IPS-18c (cell line): ENCODE data around the gene BCKDHB.
"Not testable (repeated sequence)": the region's sequence is repeated elsewhere in the genome, so short reads cannot be mapped to it uniquely, and the experiment has no call there.

Experiments used
- H3K4me3 ChIP-seq: 2 replicates; pipeline ENCODE4 v1.7.0; 2013; ENCODE audit warnings: low read depth, mild to moderate bottlenecking, low read length, moderate library complexity; ENCODE audit not compliant: insufficient read depth
- H3K9me3 ChIP-seq: one replicate; pipeline ENCODE4 v1.6.1; 2013; ENCODE audit warnings: mild to moderate bottlenecking, low read length, moderate library complexity; ENCODE audit not compliant: control insufficient read depth, insufficient read depth

BCKDHB gene

DNA sequence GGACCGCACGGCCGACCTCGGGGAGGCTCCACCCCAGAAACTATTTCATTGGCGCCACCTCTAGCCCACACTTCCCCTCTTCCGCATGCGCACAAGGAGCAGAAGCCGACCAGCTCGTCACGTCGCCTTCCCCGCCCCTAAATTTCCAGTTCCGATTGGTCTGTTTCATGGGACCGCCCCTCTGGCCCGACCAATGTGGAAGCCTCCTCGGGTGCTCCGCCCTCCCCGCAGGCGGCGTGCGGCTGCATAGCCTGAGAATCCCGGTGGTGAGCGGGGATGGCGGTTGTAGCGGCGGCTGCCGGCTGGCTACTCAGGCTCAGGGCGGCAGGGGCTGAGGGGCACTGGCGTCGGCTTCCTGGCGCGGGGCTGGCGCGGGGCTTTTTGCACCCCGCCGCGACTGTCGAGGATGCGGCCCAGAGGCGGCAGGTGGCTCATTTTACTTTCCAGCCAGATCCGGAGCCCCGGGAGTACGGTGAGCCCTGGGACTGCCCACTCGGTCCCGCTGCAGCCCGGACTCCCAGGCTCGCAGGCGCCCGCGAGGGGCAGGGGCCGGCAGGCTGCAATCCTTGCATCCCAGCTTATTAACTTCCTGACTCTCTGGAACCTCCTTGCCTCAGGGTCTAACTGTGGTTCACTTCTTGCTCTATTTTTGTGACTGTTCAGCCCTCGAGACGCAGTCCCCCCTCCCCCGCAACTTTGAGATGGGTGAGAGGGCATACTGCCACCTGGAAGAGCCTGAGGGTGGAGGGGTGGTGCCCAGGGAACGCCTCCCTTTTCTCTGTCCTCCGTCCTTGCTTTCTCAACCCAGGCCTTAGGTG is at the start of gene BCKDHB:
Gene BCKDHB (plus strand): TSS at position 254 of the 818 bp plus-strand sequence. CDS start 23 bp downstream, at position 277.
- Histone ChIP-seq H3K9me3 (peaks cover 4% of the 10 kb centered on the region), H3K4me3 (peak within 1 kb of the TSS; percentile 80)

DNA sequence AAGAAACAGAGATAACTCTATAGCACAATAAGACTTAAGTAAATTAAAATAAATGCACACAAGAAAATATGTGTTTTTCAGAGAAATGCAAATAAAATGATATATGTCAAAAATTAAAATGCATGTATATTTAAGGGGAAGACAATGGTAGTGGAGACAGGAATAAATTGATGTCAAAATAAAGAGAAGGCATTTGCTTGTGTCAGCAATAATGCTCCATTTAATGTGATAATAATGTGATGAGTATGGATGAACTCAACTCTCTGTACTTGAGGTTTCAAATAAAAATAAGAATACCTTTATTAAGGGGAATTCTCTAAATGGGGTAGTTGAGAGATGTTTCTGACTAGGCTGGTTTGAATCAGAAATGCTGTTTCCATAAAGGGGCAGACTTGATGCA is 45.7 kb upstream of the BCKDHB start:
- H3K9me3 ChIP-seq, result no peaks in the 10 kb centered on the region
- no peak overlapping the region for H3K4me3 ChIP-seq

DNA sequence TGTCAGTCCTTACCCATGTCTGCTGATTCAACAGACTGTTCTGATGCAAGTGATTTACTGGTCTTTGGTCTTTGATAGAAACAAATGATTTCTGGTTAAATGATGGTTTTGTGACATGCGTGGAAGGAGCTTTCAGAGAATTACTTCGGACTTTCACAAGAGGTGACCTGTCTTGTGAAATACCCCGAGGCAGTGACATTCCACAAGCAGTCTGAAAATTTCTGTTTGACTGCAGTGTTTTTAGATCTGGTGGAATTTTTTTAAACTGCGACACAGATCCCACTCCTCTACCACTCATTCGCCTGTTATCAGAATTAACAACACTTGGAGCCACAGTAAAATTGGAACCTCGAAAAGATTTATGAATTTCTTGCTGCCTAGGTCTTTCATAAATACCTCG is 38.3 kb upstream of the BCKDHB start:
- H3K9me3 ChIP-seq, H3K4me3 ChIP-seq: not testable (repeated sequence)

DNA sequence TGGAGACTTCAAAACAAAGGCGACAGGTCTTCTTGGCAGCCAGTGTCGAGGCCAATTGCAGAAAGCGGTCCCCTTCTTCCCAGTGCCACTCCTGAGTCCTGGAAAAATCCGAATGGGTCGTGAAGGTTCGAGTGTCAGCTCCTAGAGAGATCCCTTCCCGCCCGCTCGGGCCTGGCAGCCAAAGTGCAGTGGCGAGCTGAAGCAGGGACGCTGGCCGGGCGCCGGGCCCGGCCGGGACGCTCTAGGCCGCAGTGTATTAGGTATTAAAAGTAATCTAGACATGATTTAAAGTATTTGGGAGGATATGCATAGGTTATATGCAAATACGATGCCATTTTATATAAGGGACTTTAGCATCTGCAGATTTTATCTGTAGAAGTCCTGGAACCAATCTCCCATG is 36.0 kb upstream of the BCKDHB start:
- not testable (repeated sequence) for H3K9me3 ChIP-seq, H3K4me3 ChIP-seq

DNA sequence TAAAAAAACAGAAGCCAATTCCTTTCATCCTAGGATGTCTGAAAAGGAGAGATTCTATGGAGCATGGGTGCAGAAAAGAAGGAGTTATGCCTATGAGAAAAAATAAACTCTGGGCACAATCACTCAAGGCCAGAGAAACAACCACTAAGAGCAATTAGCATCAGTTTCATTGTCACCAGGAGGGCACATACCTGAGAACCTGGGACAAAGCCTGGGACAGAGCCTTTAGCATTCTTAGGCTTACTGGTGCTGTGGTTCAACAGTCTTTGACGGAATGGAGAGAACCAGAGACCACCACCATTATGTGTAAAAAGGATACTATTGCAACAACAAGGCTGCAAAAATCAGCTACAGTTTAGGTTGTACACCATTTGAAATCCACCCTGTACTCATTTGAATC is 29.4 kb upstream of the BCKDHB start:
- Histone ChIP-seq H3K9me3 (peaks cover 2% of the 10 kb centered on the region), H3K4me3 (no peak overlapping the region)

DNA sequence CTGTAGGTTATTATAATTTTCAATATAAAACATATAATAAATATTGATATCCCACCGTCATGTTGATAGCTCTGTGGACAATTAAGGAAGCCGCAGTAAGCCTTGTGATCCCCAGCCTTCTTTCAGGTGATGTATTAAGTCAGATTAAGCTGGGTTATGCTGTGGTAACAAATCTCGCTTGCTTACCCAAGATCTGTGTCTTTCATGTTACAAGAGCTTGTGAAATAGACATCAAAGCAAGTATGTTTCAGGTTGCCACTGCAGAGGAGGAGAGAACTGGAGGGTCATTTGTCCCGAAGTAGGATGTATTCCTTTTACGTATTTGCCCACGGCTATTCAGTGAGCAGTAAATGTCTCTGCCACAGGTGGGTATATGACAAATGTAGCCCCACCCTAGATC is 17.8 kb upstream of the BCKDHB start:
- Histone ChIP-seq H3K9me3 (no peaks in the 10 kb centered on the region), H3K4me3 (no peak overlapping the region)

DNA sequence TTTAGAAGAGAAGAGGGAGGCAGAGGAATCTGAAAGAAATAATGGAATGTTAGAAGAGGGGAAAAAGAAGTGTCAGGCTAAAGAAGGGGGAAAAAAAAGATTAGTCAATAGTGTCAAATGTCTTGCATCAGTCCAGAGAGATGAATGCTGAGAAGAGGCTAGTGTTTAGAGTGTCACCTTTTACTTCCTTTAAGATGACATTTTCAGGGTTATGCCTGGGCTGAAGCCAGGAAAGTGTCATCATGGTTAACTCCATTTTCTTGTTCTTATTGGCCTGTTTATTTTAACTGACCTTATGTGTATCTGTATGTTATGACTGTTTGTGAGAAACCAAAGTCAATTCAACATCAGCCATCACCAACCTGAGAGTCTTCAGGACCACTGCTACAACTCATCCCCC is 15.0 kb upstream of the BCKDHB start:
- no peaks in the 10 kb centered on the region for H3K9me3 ChIP-seq
- no peak overlapping the region for H3K4me3 ChIP-seq

DNA sequence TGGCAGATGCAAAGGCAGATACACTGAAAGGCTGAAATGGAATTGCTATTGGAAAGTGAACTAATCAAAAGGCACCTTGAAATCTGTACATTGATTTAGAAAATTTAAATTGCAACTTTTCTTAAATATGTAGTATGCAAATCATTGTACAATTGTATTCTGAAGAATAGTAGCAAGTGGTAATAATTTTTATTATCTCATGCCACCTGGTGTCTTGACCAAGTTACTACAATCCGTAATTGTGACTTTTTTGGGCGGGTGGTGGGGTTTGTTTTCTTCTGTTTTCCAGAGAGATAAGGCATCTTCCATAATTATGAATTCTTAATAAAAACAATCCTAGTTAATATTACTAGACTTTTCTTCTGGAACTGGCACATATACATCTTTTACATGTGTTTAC is 12.5 kb upstream of the BCKDHB start:
- Histone ChIP-seq H3K9me3 (no peaks in the 10 kb centered on the region), H3K4me3 (no peak overlapping the region)

DNA sequence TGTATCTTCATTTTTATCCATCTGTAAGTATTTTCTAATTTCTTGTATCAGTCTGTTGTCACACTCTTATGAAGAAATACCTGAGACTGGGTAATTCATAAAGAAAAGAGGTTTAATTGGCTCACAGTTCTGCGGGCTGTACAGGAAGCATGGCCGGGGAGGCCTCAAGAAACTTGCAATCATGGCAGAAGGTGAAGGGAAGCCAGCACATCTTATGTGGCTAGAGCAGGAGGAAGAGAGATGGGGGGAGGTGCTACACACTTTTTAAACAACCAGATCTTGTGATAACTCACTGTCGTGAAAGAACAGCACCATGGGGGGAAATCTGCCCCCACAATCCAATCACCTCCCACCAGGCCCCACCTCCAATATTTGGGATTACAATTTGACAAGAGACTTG is 10.9 kb upstream of the BCKDHB start:
- no peak overlapping the region for H3K4me3 ChIP-seq
- no peaks in the 10 kb centered on the region for H3K9me3 ChIP-seq

DNA sequence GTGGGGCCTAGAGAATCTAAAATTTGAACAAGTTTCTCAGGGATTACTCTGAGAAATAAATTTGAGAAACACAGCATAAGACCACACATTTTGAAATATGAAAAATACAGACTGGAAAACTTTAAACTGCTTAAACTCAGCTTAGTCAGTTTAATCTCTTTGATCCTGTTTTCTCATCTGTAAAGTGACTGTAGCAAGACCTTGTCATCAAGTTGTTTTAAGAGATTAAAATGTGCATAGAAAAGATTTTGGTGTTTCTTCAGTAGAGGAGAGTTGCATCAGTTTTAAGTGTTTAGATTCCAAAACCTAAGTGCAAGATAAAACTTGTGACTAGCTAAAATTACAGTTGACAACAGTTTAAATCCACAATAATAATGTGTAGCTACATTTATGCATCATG is 8.1 kb upstream of the BCKDHB start:
- Histone ChIP-seq H3K9me3 (no peaks in the 10 kb centered on the region), H3K4me3 (no peak overlapping the region)

DNA sequence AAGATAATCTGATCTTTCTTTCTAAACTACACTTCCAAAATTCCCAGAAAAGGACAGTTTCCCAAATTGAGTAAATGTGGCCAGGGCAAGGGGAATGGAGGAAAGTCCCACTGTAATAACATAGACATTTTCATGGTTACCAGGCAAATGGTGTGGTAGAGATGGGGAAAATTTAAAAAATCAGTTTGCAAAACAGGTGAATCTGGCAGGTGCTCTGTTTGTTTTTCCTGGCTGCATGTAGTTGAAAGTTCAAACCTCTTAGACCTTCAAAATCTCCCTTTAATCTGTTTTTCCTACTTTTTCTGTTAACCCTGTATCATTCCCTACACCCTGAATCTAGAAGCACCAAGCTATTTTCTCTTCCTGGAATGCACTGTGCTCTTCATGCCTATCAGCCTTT is 2.0 kb upstream of the BCKDHB start:
- H3K4me3 ChIP-seq, result no peak overlapping the region
- H3K9me3 ChIP-seq, result peaks cover 4% of the 10 kb centered on the region

DNA sequence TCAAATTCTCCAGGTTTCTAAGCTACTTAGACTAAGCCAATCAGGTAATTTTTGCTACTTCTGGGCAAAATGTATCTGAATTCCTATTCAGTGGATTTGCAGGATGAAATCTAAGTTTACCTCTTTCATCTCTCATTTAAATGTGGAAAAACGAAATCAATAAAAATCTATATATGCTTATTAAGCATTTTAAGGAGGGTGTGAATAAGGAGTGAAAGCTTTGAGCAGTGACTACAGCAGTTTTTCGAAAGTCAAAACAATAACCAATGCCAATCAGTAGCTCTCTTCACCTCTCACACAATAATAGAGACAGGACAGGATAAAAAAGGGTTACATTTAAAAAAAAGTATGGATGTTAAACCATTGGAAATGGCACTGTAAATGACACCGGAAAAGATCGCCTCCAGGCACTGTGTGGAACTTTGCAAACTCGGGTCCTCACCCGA is 476 bp upstream of the BCKDHB start:
- peak overlapping the region; percentile 15; the same call in 1 of the 2 replicates for H3K4me3 ChIP-seq
- H3K9me3 ChIP-seq, result peaks cover 4% of the 10 kb centered on the region

DNA sequence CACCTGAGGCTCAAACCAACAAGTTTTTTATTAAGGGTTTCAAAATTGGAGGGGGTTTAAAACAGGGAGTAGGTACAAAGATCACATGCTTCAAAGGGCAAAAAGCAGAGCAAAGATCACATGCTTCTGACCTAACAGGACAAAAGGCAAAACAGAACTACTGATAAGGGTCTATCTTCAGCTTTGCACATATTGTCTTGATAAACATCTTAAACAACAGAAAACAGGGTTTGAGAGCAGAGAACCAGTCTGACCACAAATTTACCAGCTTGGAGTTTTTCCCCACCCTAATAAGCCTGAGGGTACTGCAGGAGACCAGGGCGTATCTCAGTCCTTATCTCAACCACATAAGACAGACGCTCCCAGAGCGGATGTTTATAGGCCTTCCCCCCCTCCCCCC is 16.1 kb downstream of the BCKDHB start:
- H3K4me3 ChIP-seq, H3K9me3 ChIP-seq: not testable (repeated sequence)

DNA sequence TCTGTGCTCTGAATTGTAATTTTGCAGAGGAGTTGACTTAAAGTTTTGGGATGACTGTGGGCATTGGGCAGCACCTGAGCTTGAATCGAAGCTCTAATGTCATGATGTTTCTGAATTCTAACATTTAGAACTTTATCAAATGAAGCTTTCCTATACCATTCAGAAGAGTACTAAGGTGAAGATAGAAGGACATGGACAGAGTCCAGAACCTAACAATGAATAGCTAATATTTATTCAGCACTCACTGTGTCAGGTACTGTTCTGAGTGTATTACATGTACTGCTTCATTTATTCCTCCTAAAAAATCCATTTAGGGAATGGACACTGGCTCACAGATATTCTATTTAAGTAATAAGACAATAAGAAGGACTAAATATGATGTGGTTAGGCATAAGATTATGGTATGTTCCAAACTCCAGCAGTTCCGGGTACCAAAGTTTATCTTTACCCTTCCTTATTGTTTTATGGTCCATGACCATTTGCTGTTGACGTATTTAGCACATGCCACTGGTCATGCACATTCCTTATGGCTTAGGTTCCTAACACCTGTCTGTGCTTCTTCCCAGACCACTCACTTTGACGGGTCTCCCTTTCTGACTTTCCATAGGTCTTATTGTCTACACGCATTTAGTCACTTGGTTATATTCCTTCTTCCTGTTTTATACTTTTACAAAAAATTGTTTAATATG is 20.3 kb downstream of the BCKDHB start:
- Histone ChIP-seq H3K9me3 (no peaks in the 10 kb centered on the region), H3K4me3 (no peak overlapping the region)

DNA sequence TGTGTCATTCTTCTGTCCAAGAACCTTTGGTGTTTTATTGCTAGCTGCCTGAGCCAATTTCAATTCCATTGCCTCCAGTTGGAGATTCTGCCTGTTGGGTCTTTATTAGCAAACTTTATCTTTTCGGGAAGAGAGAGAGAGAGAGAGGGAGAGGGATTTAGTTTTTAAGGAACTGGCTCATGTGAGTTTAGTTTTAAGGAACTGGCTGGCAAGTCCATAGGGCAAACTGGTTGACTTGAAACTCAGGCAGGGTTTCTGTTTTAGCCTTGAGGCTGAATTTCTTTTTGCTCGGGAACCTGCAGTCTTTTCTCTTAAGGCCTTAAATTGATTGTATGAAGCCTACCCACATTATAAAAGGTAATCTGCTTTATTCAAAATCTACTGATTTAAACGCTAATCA is 23.0 kb downstream of the BCKDHB start:
- Histone ChIP-seq H3K9me3 (no peaks in the 10 kb centered on the region), H3K4me3 (no peak overlapping the region)

DNA sequence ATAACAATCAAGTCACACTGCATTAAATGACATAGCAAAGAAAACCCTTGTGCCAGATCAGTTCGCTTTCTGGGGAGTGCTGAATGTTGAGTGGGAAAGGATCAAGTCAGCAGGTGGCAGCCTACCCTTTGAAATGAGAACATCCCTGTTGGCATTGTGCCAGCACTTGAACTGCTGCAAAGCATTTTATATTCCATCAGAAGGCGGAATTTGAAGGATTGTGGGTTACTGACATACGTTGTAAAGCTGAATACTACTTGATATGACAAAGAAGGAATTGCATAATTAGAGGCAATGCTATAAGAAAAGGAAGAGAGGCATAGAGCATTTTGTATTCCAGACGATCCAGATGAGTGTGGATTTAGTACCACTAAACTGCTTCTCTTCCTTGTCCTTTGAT is 26.5 kb downstream of the BCKDHB start:
- H3K9me3 ChIP-seq, result no peaks in the 10 kb centered on the region
- H3K4me3 ChIP-seq, result no peak overlapping the region

DNA sequence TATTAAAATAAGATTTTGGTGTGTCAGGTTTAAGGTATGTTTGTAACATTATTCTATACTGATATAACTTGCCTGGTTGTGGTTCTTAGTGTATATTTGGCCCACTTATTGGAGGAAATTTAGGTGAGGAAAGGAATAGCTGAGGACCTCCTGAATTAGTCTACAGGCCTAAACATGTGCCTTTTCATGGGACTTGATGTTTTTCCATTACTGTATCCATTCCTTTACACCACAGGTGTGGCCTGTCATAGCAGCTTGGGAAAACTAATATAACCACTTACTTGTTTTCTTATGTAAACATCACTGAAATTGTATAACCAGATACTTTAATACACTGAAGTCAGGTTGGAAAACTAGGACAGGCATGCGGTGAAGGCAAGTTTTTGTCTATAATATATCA is 27.6 kb downstream of the BCKDHB start:
- H3K4me3 ChIP-seq, result no peak overlapping the region
- no peaks in the 10 kb centered on the region for H3K9me3 ChIP-seq

DNA sequence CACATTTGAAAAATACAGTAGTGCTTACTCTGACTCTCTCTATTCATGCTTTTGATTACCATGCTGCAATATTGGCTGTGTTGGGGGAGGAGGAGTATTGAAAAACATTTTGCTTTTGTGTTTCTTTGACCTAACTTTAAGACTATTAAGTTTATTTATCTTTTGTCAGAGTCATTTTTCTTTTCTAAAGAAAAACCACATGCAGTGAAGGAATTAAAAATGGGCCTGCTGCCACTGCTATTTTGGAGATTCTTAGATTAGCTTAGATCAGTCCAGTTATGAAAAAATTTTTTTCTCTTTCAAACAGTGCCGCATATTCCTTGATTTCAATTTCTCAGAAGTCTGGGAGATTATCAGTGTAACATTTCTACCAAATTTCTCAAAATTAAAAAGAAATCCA is 36.1 kb downstream of the BCKDHB start:
- Histone ChIP-seq H3K9me3 (no peaks in the 10 kb centered on the region), H3K4me3 (no peak overlapping the region)
